Gastroesophageal sphincter (tissue), 4 donors: ENCODE data around the gene SFSWAP. TPM values are rescaled to one million over a fixed set of nuclear protein-coding genes. Genes with fewer than 3 reads are reported as not detected.
A peak's percentile ranks its signal among the peaks of the same experiment; 100 is the strongest.

Source experiments
- ATAC-seq: fragments of 150-250 bp; one replicate; pipeline ENCODE4 v1.9.1; 2016; ENCODE audit warnings: mild to moderate bottlenecking, moderate library complexity
- H3K27ac ChIP-seq, 4 donors: fragments of 200-600 bp; sonication (generic) in 3 of 4; 1 replicate in 3 of 4; 2 replicates in 1 of 4; pipeline ENCODE4 v1.5.1; 2016 to 2019
- H3K27me3 ChIP-seq: fragments of 200-600 bp; sonication (generic); one replicate; pipeline ENCODE4 v1.5.1; 2019
- H3K36me3 ChIP-seq, 2 donors: fragments of 200-600 bp; sonication (generic); one replicate each; pipeline ENCODE4 v1.5.1; 2019; ENCODE audit warnings: control low read depth in 1 of 2
- H3K4me1 ChIP-seq, 3 donors: fragments of 200-600 bp; sonication (generic); 1 replicate in 2 of 3; 2 replicates in 1 of 3; pipeline ENCODE4 v1.5.1; 2016 to 2019; ENCODE audit warnings: control low read depth in 2 of 3
- H3K4me3 ChIP-seq, 2 donors: fragments of 200-600 bp; sonication (generic); one replicate each; pipeline ENCODE4 v1.5.1; 2019; ENCODE audit warnings: mild to moderate bottlenecking in 1 of 2, moderate library complexity in 1 of 2
- H3K9me3 ChIP-seq, 3 donors: fragments of 200-600 bp; sonication (generic); one replicate each; pipeline ENCODE4 v1.5.1; 2017 to 2019; ENCODE audit warnings: control low read depth in 2 of 3
- EP300 ChIP-seq: sonication (generic); formaldehyde crosslinking; IDR thresholded peaks from one replicate; pipeline ENCODE4 v1.6.1; 2017; ENCODE audit warnings: antibody characterized with exemption, mild to moderate bottlenecking
- POLR2A ChIP-seq, 2 donors: fragments of 450-650 bp; IDR thresholded peaks; one replicate each; pipeline ENCODE4 v1.6.1; 2017; ENCODE audit warnings: antibody characterized with exemption in 2 of 2, mild to moderate bottlenecking in 2 of 2, moderate library complexity in 1 of 2
- POLR2AphosphoS5 ChIP-seq: sonication (generic); formaldehyde crosslinking; IDR thresholded peaks from one replicate; pipeline ENCODE4 v1.6.1; 2017; ENCODE audit warnings: antibody characterized with exemption
- WGBS, 2 donors: methylation state at CpG; one replicate each; pipeline ENCODE4 v1.1.5; 2018; ENCODE audit warnings: low coverage in 1 of 2; 5-methylcytosine and 5-hydroxymethylcytosine counted together
- total RNA-seq, 4 donors: library from RNA; depleted of rRNA; stranded (reverse); fragments of >200 nt; gene quantifications; one replicate each; pipeline ENCODE4 v1.1.0, GENCODE V29; 2016
- TF ChIP-seq, protein P1 (sequence below), 4 experiments: fragments of 200-600 bp in 2 of 4; fragments of 450-650 bp in 2 of 4; sonication (generic) in 1 of 4; IDR thresholded peaks; one replicate each; pipeline ENCODE4 v1.5.1; 2017 to 2019; ENCODE audit warnings: antibody characterized with exemption in 4 of 4, mild to moderate bottlenecking in 2 of 4, moderate library complexity in 2 of 4

Gene SFSWAP
- total RNA-seq, 4 donors from 2014 or later, result 22.4 to 50.4 (median 32.5) TPM

DNA sequence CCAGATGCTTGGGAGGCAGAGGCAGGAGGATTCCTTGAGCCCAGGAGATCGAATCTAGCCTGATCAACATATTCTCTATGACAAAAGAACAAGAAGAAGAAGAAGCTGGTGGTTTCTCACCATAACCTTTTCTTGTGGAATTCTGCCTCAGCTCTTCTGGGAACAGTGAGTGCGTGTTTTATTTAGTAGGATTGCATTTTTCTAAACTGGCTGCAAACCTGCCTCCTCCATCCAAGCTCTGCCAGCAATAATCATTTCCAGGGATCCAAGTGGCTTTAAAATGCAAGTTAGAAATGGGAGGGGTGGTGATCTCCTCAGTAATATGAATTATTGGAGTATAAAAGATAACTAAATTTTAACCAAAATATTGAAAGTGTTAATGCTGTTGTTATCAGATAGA lies 71.2 kb downstream of the SFSWAP start:
- H3K27me3 ChIP-seq, result no peaks in the 10 kb centered on the region
- no peak overlapping the region for H3K4me3 ChIP-seq
- 73 to 95% methylated on average over 2 of the region's 2 CpGs for WGBS, 2 donors
- peaks cover 0 to 12% (median 0%) of the 10 kb centered on the region in 3 donors for H3K4me1 ChIP-seq
- no peak for TF ChIP-seq POLR2A (IDR thresholded peaks at IDR 0.05)
- no peak for TF ChIP-seq POLR2AphosphoS5
- TF ChIP-seq, protein P1, sequence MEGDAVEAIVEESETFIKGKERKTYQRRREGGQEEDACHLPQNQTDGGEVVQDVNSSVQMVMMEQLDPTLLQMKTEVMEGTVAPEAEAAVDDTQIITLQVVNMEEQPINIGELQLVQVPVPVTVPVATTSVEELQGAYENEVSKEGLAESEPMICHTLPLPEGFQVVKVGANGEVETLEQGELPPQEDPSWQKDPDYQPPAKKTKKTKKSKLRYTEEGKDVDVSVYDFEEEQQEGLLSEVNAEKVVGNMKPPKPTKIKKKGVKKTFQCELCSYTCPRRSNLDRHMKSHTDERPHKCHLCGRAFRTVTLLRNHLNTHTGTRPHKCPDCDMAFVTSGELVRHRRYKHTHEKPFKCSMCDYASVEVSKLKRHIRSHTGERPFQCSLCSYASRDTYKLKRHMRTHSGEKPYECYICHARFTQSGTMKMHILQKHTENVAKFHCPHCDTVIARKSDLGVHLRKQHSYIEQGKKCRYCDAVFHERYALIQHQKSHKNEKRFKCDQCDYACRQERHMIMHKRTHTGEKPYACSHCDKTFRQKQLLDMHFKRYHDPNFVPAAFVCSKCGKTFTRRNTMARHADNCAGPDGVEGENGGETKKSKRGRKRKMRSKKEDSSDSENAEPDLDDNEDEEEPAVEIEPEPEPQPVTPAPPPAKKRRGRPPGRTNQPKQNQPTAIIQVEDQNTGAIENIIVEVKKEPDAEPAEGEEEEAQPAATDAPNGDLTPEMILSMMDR (IDR thresholded peaks at IDR 0.05), result no peak
- no peak for TF ChIP-seq EP300
- H3K36me3 ChIP-seq, result peaks cover 0 to 78% of the 10 kb centered on the region in 2 donors
- no peak for ATAC-seq
- no peaks in the 10 kb centered on the region for H3K9me3 ChIP-seq
- no peak overlapping the region for H3K27ac ChIP-seq

DNA sequence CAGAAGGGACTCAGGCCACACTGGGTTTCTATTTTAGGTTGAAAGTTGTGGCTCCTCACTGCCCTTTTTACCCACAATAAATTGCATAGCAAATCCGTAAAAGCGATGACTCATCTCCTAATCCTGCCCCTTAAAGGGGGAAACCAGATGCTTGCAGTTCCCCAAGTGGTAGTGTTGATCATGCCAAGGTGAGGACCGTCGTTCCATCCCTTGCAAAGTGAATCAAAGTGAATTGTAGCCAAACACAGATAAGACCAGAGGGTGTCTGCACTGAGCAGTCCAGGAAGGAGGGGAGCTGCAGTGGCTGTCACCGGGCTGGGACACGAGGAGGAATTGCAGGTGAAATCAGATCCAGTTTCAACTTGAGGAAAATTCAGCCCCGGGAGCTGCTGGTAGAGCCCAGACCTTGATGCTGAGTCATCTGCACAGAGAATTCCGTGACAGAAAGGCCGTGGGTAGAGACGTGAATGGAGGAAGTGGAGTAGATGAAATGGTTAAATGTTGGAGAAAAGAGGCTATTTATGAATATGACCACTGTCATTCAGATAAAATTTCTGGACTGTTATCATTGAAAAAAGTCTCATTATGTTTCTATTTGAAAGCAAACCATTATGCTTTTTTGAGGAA lies 73.1 kb downstream of the SFSWAP start:
- no peaks in the 10 kb centered on the region for H3K27me3 ChIP-seq
- H3K4me1 ChIP-seq, result peaks cover 0 to 12% (median 0%) of the 10 kb centered on the region in 3 donors
- no peak overlapping the region for H3K27ac ChIP-seq
- no peaks in the 10 kb centered on the region for H3K9me3 ChIP-seq
- ATAC-seq, result no peak
- H3K36me3 ChIP-seq, result peaks cover 0 to 81% of the 10 kb centered on the region in 2 donors
- 35 to 46% methylated on average over 9 of the region's 10 CpGs for WGBS, 2 donors
- TF ChIP-seq POLR2AphosphoS5 (peak; percentile 29), POLR2A (IDR thresholded peaks at IDR 0.05) (no peak)
- H3K4me3 ChIP-seq, result no peak overlapping the region

DNA sequence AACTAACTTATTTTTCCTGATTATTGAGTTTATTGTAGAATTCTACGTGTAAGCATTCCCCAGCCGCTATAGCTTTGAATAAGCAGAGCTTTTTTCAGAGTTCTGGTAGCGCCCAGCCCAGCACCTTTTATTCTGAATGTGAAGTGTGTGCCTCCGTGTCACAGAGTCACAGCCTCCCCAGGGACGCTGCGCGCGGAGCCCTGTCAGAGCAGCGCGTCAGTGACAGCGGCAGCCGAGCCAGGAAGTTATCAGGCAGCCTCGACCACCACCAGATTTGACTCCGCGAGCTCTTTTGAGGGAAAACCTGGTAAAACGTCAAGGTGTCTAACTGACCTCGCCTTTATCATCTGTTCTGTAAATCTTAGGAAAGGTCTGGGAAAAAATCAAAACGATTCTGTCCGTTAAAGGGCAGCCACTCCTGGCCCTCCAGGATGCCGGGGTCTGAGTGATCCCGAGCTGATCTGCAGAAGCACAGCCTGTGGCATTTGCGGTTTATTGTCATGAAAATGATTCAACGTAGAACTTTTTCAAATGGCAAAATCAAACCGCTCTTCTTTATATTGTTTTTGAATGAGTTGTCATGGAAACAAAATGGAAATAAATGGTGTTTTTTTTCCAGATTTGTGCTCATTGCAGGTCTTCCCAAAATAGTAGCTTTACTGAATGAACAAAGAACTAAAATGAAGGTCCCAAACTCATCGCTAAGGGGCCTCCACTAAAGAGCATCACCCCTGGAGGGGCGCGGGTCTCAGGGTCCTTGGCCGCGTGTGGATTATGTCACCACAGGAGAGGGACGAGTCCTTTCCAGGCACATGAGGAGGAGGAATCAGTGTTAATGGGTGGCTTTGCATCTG lies 74.2 kb downstream of the SFSWAP start:
- H3K36me3 ChIP-seq, result peaks cover 0 to 81% of the 10 kb centered on the region in 2 donors
- no peak for ATAC-seq
- peaks cover 0 to 12% (median 0%) of the 10 kb centered on the region in 3 donors for H3K4me1 ChIP-seq
- no peaks in the 10 kb centered on the region for H3K9me3 ChIP-seq
- H3K4me3 ChIP-seq, result no peak overlapping the region
- 68 to 77% methylated on average over 14 to 27 of the region's 30 CpGs for WGBS, 2 donors
- no peaks in the 10 kb centered on the region for H3K27me3 ChIP-seq
- TF ChIP-seq, protein P1 (IDR thresholded peaks at IDR 0.05), result no peak
- no peak for TF ChIP-seq EP300
- TF ChIP-seq POLR2A (IDR thresholded peaks at IDR 0.05), result no peak
- no peak for TF ChIP-seq POLR2AphosphoS5
- H3K27ac ChIP-seq, result no peak overlapping the region

DNA sequence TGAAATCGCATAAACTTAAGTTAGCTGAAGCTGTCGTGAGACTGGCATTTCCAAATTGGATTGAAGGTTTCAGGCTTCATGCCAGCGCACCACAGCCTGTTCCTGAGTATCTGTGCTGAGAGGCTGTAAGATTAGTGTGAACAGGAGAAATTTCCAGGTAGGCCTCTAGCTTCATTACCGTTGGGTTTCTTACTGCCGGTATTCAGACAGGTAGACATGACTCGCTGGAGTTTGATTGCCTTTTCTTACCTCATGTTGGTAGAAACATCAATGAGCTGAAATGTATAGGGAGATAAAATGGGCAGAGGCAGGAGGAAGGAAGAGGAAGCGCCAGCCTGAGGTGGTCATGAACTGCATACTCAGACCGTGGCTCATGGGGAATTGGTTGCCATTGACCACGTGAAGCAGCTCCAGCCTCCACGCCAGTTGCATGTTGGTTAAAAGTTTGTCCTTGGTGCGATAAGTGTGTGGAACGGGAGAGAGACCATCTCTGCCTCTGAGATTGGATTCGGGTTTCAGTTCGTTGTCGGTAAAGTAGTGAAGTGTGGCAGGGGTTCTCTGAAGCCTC lies 75.0 kb downstream of the SFSWAP start:
- Histone ChIP-seq H3K36me3 (peaks cover 0 to 81% of the 10 kb centered on the region in 2 donors), H3K27ac (no peak overlapping the region)
- 89% methylated on average over 4 to 6 of the region's 15 CpGs for WGBS, 2 donors

DNA sequence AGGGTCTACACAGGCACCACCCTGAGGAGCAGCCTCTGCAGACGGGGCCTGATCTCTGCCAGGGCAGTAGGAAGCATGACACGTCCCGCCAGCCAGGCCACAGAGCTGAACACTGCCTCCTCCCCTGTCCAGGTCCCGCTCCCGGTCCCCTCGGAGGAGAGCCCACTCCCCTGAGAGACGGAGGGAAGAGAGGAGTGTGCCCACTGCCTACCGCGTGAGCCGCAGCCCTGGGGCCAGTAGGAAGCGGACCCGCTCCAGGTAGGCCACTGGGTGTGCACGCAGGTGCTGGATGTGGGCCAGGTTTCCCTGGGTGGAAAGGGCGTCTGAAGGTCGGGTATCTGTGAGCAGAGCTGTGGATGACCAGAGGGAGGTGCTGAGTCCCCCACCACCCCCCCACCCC lies 75.4 kb downstream of the SFSWAP start:
- TF ChIP-seq, protein P1 (IDR thresholded peaks at IDR 0.05), result no peak
- TF ChIP-seq POLR2AphosphoS5 (no peak), EP300 (no peak), POLR2A (IDR thresholded peaks at IDR 0.05) (no peak)
- Histone ChIP-seq H3K27ac (no peak overlapping the region), H3K9me3 (no peaks in the 10 kb centered on the region), H3K36me3 (peaks cover 0 to 82% of the 10 kb centered on the region in 2 donors), H3K4me3 (no peak overlapping the region), H3K27me3 (no peaks in the 10 kb centered on the region), H3K4me1 (peaks cover 0 to 12% (median 0%) of the 10 kb centered on the region in 3 donors)
- ATAC-seq, result no peak
- 85% methylated on average over 4 of the region's 15 CpGs; no CpG with 5 or more reads in 1 of the 2 donors for WGBS, 2 donors

More for the DNA sequence above, 75.0 kb downstream of the SFSWAP start:
- Histone ChIP-seq H3K4me3 (no peak overlapping the region), H3K27me3 (no peaks in the 10 kb centered on the region), H3K9me3 (no peaks in the 10 kb centered on the region), H3K4me1 (peaks cover 0 to 12% (median 0%) of the 10 kb centered on the region in 3 donors)
- ATAC-seq, result no peak
- TF ChIP-seq POLR2A (IDR thresholded peaks at IDR 0.05) (no peak), POLR2AphosphoS5 (no peak), EP300 (no peak)
- TF ChIP-seq, protein P1 (IDR thresholded peaks at IDR 0.05), result no peak
